Measurements from ENCODE around the gene TNFRSF14. TPM values are rescaled to one million over a fixed set of nuclear protein-coding genes. Genes with fewer than 3 reads are reported as not detected.
A peak's percentile ranks its signal among the peaks of the same experiment; 100 is the strongest.

The TNFRSF14 gene
- polyA plus RNA-seq, 2 of the 4 experiments (the other 2 are of a cell fraction) = 0.16 to 0.25 TPM

DNA sequence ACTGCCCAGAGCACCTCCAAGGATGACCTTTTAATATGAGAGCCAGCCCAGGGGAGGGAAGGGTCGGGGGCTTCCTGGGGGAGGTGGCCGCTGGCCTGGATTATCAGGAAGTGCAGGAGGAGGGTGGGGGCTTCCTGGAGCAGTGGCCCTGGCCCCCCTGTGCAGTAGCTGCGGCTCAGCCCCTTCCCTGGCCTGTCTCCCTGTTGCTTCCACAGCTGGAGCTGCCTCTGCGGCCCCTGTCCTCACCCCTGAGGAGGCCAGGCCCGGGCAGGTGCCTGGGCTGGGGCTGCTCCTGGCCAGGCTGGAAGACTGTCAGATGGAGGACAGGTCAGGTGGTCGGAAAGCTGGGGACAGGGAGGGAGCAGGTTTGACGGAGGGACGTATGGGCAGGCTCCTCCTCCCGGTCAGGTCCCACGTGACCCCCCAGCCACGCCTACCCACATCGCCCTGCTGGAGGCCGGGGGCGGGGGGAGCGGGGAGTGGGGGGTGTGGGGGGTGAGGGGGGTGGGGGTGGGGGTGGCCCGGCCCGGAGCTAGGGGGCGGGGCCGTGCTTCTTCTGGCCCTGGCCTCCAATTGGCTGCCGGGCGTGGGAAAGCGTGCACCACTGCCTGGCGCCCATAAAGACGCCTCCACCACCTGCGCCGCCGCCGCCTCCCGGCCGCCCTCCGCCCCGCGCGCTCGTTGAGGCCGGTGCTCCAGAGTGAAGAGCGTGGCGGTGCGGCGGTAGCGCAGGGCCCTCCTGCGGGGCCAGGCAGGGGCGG lies 10.2 kb upstream of the TNFRSF14 start:
- Histone ChIP-seq H3K4me1 (peaks cover 37% of the 10 kb centered on the region), H3K9me3 (no peaks in the 10 kb centered on the region), H3K4me2 (peak overlapping the region; percentile 98), H3K4me3 (peak overlapping the region; percentile 74), H3K27ac (peak overlapping the region; percentile 89 to 91)
- 0% methylated on average over 2 of the region's 43 CpGs for WGBS (ENCODE audit: missing lambda C conversion rate)
- FAIRE-seq (no peak), ATAC-seq (peak; percentile 64 to 79), DNase-seq (ENCODE audit: low read depth in 1 of 2, low spot score in 1 of 2) (peak; percentile 88 to 89)
- TF ChIP-seq HOXB13 (CRISPR knock-in tag; IDR thresholded peaks at IDR 0.05; ENCODE audit: low read depth) (no peak), ZC3H11A (IDR thresholded peaks at IDR 0.05) (no peak), SMC3 (IDR thresholded peaks at IDR 0.05) (no peak), POLR2A (IDR thresholded peaks at IDR 0.05; ENCODE audit: low read length) (peak; percentile 88), HOXA7 (CRISPR knock-in tag; IDR thresholded peaks at IDR 0.05) (no peak)
- TF ChIP-seq, protein P1, sequence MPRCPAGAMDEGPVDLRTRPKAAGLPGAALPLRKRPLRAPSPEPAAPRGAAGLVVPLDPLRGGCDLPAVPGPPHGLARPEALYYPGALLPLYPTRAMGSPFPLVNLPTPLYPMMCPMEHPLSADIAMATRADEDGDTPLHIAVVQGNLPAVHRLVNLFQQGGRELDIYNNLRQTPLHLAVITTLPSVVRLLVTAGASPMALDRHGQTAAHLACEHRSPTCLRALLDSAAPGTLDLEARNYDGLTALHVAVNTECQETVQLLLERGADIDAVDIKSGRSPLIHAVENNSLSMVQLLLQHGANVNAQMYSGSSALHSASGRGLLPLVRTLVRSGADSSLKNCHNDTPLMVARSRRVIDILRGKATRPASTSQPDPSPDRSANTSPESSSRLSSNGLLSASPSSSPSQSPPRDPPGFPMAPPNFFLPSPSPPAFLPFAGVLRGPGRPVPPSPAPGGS (IDR thresholded peaks at IDR 0.05) = peak; percentile 36; the same call in 1 of the 3 replicates
- TF ChIP-seq, protein P2, sequence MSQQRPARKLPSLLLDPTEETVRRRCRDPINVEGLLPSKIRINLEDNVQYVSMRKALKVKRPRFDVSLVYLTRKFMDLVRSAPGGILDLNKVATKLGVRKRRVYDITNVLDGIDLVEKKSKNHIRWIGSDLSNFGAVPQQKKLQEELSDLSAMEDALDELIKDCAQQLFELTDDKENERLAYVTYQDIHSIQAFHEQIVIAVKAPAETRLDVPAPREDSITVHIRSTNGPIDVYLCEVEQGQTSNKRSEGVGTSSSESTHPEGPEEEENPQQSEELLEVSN (IDR thresholded peaks at IDR 0.05; ENCODE audit: borderline replicate concordance, low read depth) = peak; percentile 69; the same call in 1 of the 2 replicates
- TF ChIP-seq, protein P3, sequence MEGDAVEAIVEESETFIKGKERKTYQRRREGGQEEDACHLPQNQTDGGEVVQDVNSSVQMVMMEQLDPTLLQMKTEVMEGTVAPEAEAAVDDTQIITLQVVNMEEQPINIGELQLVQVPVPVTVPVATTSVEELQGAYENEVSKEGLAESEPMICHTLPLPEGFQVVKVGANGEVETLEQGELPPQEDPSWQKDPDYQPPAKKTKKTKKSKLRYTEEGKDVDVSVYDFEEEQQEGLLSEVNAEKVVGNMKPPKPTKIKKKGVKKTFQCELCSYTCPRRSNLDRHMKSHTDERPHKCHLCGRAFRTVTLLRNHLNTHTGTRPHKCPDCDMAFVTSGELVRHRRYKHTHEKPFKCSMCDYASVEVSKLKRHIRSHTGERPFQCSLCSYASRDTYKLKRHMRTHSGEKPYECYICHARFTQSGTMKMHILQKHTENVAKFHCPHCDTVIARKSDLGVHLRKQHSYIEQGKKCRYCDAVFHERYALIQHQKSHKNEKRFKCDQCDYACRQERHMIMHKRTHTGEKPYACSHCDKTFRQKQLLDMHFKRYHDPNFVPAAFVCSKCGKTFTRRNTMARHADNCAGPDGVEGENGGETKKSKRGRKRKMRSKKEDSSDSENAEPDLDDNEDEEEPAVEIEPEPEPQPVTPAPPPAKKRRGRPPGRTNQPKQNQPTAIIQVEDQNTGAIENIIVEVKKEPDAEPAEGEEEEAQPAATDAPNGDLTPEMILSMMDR (IDR thresholded peaks at IDR 0.05) = no peak
- TF ChIP-seq, protein P4, sequence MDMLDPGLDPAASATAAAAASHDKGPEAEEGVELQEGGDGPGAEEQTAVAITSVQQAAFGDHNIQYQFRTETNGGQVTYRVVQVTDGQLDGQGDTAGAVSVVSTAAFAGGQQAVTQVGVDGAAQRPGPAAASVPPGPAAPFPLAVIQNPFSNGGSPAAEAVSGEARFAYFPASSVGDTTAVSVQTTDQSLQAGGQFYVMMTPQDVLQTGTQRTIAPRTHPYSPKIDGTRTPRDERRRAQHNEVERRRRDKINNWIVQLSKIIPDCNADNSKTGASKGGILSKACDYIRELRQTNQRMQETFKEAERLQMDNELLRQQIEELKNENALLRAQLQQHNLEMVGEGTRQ (IDR thresholded peaks at IDR 0.05) = peak; percentile 91
- TF ChIP-seq, protein P5, sequence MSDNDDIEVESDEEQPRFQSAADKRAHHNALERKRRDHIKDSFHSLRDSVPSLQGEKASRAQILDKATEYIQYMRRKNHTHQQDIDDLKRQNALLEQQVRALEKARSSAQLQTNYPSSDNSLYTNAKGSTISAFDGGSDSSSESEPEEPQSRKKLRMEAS (IDR thresholded peaks at IDR 0.05) = peak; percentile 65; the same call in 1 of the 2 replicates
- ChIA-PET CTCF (interaction anchor here (0.6 to 5.3 kb wide), 6 partner anchors 14 to 879 kb away, joined by 3 to 63 read pairs (median 20); partner anchors contain the start of gene HES5), POLR2A (interaction anchor here (1.0 to 1.9 kb wide), 5 partner anchors 20 to 351 kb away, joined by 3 to 13 read pairs (median 3); partner anchors contain the start of genes FAAP20, PANK4, PEX10 and PRXL2B)

DNA sequence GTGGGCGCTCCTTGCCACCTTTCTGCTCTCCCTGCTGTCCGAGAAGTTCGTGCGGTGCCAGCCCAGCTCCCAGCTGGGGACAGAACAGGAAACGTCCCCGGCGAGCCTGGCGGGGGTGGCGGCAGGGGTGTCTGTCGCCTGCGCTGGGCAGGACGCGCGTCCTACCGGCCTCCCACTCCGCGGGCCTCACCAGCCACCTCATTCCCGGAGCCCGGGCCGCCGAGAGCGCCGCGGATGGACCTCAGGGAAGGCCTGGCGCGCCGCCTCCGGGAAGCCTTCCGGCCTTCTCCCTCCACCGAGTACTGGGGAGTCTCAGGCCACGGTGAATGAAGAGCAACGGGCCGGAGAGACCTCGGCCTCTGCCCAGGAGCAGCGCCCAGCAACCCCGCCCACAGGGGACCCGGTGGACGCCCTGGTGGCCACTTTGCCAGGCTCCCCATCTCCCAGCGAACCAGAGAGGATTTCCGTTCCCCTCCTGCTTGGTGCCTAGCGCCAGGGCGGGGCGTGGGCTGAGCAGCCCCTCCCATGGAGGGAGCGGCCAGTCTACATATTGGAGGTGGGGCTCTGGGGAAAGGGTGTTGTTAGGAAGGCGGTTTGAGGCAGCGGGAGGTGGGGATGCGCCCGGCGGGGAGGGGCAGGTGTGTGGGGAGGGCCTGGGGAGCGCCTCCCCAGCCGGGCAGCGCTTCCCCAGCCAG lies 9.5 kb upstream of the TNFRSF14 start:
- H3K27ac ChIP-seq = peak overlapping the region; percentile 89 to 91
- ChIA-PET POLR2A (interaction anchor here (0.9 to 1.9 kb wide), 6 partner anchors 20 to 352 kb away, joined by 3 to 13 read pairs (median 3); partner anchors contain the start of genes FAAP20, PANK4, PEX10 and PRXL2B), CTCF (interaction anchor here (0.7 to 5.3 kb wide), 30 partner anchors 9 to 907 kb away, joined by 3 to 63 read pairs (median 4); partner anchors contain the start of genes FAAP20, HES5, PEX10 and TNFRSF14)
- peak overlapping the region; percentile 74 for H3K4me3 ChIP-seq
- TF ChIP-seq, protein P6, sequence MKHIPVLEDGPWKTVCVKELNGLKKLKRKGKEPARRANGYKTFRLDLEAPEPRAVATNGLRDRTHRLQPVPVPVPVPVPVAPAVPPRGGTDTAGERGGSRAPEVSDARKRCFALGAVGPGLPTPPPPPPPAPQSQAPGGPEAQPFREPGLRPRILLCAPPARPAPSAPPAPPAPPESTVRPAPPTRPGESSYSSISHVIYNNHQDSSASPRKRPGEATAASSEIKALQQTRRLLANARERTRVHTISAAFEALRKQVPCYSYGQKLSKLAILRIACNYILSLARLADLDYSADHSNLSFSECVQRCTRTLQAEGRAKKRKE (CRISPR knock-in tag; IDR thresholded peaks at IDR 0.05; ENCODE audit: low read depth) = no peak
- TF ChIP-seq PHF8 (IDR thresholded peaks at IDR 0.05; ENCODE audit: borderline replicate concordance, low read depth) (peak; percentile 53; the same call in 1 of the 2 replicates), SREBF2 (IDR thresholded peaks at IDR 0.05) (no peak), KDM1A (IDR thresholded peaks at IDR 0.05; ENCODE audit: low read depth) (0 out of 2 replicates have a peak, but pooled peaks have one; percentile 49), KDM5A (IDR thresholded peaks at IDR 0.05) (no peak), ZFP36 (IDR thresholded peaks at IDR 0.05; ENCODE audit: borderline replicate concordance, partially characterized antibody) (peak; percentile 97)
- TF ChIP-seq, protein P2 (IDR thresholded peaks at IDR 0.05; ENCODE audit: borderline replicate concordance, low read depth) = 0 out of 2 replicates have a peak, but pooled peaks have one; percentile 13
- peak; percentile 89 to 90 for DNase-seq (ENCODE audit: low read depth in 1 of 2, low spot score in 1 of 2)
- 5% methylated on average over 21 of the region's 52 CpGs for WGBS (ENCODE audit: missing lambda C conversion rate)
- H3K4me1 ChIP-seq = peaks cover 33% of the 10 kb centered on the region
- no peaks in the 10 kb centered on the region for H3K9me3 ChIP-seq
- peak overlapping the region; percentile 98 for H3K4me2 ChIP-seq
- FAIRE-seq = no peak
- ATAC-seq = peak; percentile 69 to 86

Data from A549 (cell line).